K562 (cell line): Measurements from ENCODE around the gene LRRC8A. TPM values are rescaled to one million over a fixed set of nuclear protein-coding genes. Genes with fewer than 3 reads are reported as not detected.

Source experiments
- BCOR ChIP-seq: fragments of 450-650 bp; IDR thresholded peaks from 2 replicates; pipeline ENCODE4 v1.6.1; 2016
- CBX2 ChIP-seq: fragments of 200-600 bp; sonication (generic); IDR thresholded peaks from one replicate; pipeline ENCODE4 v1.6.1; 2012; ENCODE audit warnings: mild to moderate bottlenecking, low read length, inconsistent platforms; ENCODE audit not compliant: insufficient read depth, poor library complexity, severe bottlenecking
- DNMT1 ChIP-seq: fragments of 450-650 bp; IDR thresholded peaks from 2 replicates; pipeline ENCODE4 v1.6.1; 2016; ENCODE audit warnings: antibody characterized with exemption, mild to moderate bottlenecking
- FIP1L1 ChIP-seq: fragments of 200-400 bp; formaldehyde crosslinking; IDR thresholded peaks from 2 replicates; pipeline ENCODE4 v1.6.1; 2018; ENCODE audit warnings: mild to moderate bottlenecking, low read depth, low read length; ENCODE audit not compliant: poor library complexity, severe bottlenecking
- FOXO4 ChIP-seq: fragments of 450-650 bp; formaldehyde crosslinking; IDR thresholded peaks from 2 replicates; pipeline ENCODE4 v1.4.0; 2020; ENCODE audit warnings: mild to moderate bottlenecking, moderate library complexity
- JUND ChIP-seq, 2 experiments: IDR thresholded peaks; 2 replicates in 1 of 2; 3 replicates in 1 of 2; pipeline ENCODE4 v1.6.1; 2011; ENCODE audit warnings: borderline replicate concordance in 2 of 2, low read depth in 2 of 2, low read length in 2 of 2, improper control_type of control experiment in 1 of 2, missing biosample characterization in 1 of 2, missing genetic modification characterization in 1 of 2, missing genetic modification reagents in 1 of 2
- KDM1A ChIP-seq, 2 experiments: fragments of 450-650 bp; IDR thresholded peaks; 2 replicates each; pipeline ENCODE4 v1.6.1; 2016; ENCODE audit warnings: mild to moderate bottlenecking in 2 of 2
- KLF1 ChIP-seq: fragments of 450-650 bp; IDR thresholded peaks from 2 replicates; pipeline ENCODE4 v1.6.1; 2016; ENCODE audit warnings: missing genetic modification characterization, missing compliant biosample characterization
- MTA1 ChIP-seq: fragments of 450-650 bp; IDR thresholded peaks from 2 replicates; pipeline ENCODE4 v1.6.1; 2017; ENCODE audit warnings: borderline replicate concordance
- NFXL1 ChIP-seq: fragments of 450-650 bp; formaldehyde crosslinking; IDR thresholded peaks from 2 replicates; pipeline ENCODE4 v1.4.0; 2021; ENCODE audit warnings: mild to moderate bottlenecking
- U2AF1 ChIP-seq: fragments of 200-400 bp; formaldehyde crosslinking; optimal IDR thresholded peaks from 2 replicates; pipeline ENCODE3; 2017; ENCODE audit warnings: mild to moderate bottlenecking, low read depth, low read length, moderate library complexity
- ZNF311 ChIP-seq: fragments of 250-450 bp; sonication (Bioruptor Pico); IDR thresholded peaks from 2 replicates; pipeline ENCODE4 v1.4.0; 2020; ENCODE audit warnings: mild to moderate bottlenecking, moderate library complexity
- ZNF707 ChIP-seq: fragments of 250-450 bp; sonication (Bioruptor Pico); conservative IDR thresholded peaks from 2 replicates; pipeline ENCODE4 v1.8.0; 2022; ENCODE audit warnings: inconsistent platforms, mild to moderate bottlenecking, moderate library complexity
- polyA plus RNA-seq, 8 experiments: library from polyadenylated mRNA; depleted of rRNA in 4 of 8; stranded (reverse) in 5 of 8; unstranded in 3 of 8; fragments of >200 nt; fragmentation: Nextera tagmentation in 2 of 8; fragmentation: Illumina TruSeq in 1 of 8; extraction: Ambion mirVana in 2 of 8; extraction: Trizol in 1 of 8; gene quantifications; 2 replicates each; pipeline versions ENCODE4 v1.2.1 to v1.2.3, GENCODE V29; 2011 to 2014; ENCODE audit warnings: inconsistent platforms in 1 of 8, missing spikeins in 1 of 8
- total RNA-seq, 7 experiments: library from RNA; depleted of rRNA in 6 of 7; stranded (reverse); fragments of >200 nt in 6 of 7; fragmentation: Illumina TruSeq in 2 of 7; extraction: Trizol in 2 of 7; gene quantifications; 2 replicates each; pipeline versions ENCODE4 v1.2.1 to v1.2.3, GENCODE V29; 2011 to 2021; ENCODE audit warnings: low replicate concordance in 1 of 7
- TF ChIP-seq, protein P1 (sequence below): fragments of 450-650 bp; IDR thresholded peaks from one replicate; pipeline ENCODE4 v1.6.1; 2018; ENCODE audit warnings: mild to moderate bottlenecking, moderate library complexity; ENCODE audit not compliant: partially characterized antibody
- TF ChIP-seq, protein P2 (sequence below): fragments of 250-450 bp; sonication (Bioruptor Pico); IDR thresholded peaks from 2 replicates; pipeline ENCODE4 v1.4.0; 2020

Gene LRRC8A
- total and polyA plus RNA-seq, 9 of the 15 experiments (the other 6 are each of a cell fraction or from before 2014, with no cell fraction given), result 2.9 to 24.7 (median 8.9) TPM

DNA sequence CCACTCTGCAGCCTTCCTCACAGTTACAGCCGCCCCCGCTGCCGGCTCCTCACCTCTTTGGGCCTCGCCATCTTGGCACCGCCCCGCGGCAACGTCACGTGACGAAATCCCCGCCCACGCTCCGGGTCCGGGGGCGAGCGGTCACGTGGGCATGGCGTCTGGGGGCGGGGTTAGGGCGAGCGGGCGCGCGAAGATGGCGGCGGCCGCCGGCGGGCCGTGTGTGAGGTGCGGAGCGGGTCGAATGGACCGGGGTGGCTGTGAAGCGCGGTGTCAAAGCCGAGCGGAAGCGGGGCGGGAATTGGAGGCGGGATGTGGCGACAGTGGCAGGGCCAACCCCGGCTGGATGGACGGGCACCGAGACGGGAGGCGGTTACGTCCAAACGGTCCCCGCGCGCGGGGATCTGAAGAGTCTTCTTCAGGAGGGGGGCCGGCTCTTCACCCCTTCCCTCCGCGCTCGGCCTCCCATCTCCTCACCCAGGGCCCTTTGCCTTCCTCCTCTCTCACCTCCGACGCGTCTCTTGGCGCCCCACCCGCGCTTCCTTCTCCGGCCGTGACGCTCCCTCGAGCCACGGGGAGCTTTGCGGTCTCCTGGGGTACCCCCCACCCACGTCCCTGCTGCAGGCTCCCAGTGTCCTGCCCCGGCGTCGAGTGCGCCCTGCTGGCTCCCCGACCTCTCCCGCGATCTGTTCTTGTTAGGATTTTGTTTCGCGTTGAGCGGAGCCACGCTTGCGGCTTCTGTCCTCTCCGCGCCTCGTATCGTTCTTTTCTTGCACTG lies 65.8 kb downstream of the LRRC8A start, which contains the start of the genes DOLK and NUP188 (continued):
- TF ChIP-seq ZNF311 (CRISPR knock-in tag), result no peak
- peak; percentile 79 for TF ChIP-seq FIP1L1
- TF ChIP-seq, protein P1, sequence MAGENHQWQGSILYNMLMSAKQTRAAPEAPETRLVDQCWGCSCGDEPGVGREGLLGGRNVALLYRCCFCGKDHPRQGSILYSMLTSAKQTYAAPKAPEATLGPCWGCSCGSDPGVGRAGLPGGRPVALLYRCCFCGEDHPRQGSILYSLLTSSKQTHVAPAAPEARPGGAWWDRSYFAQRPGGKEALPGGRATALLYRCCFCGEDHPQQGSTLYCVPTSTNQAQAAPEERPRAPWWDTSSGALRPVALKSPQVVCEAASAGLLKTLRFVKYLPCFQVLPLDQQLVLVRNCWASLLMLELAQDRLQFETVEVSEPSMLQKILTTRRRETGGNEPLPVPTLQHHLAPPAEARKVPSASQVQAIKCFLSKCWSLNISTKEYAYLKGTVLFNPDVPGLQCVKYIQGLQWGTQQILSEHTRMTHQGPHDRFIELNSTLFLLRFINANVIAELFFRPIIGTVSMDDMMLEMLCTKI, result no peak
- no peak for TF ChIP-seq NFXL1 (CRISPR knock-in tag)
- TF ChIP-seq FOXO4 (CRISPR knock-in tag), result no peak
- TF ChIP-seq JUND (IDR thresholded peaks at IDR 0.05; ENCODE audit: borderline replicate concordance, low read depth, low read length), result peak; percentile 18; the same call in 1 of the 2 replicates
- no peak; the same call in 2 of the 3 replicates for TF ChIP-seq JUND (tag; IDR thresholded peaks at IDR 0.05; ENCODE audit: borderline replicate concordance, low read depth, low read length)
- no peak for TF ChIP-seq BCOR
- TF ChIP-seq CBX2, result no peak
- no peak for TF ChIP-seq MTA1
- TF ChIP-seq KDM1A (IDR thresholded peaks at IDR 0.05), result no peak
- 0 out of 2 replicates have a peak, but pooled peaks have one; percentile 6 for TF ChIP-seq KLF1 (tag)
- no peak for TF ChIP-seq ZNF707 (CRISPR knock-in tag)
- TF ChIP-seq, protein P2, sequence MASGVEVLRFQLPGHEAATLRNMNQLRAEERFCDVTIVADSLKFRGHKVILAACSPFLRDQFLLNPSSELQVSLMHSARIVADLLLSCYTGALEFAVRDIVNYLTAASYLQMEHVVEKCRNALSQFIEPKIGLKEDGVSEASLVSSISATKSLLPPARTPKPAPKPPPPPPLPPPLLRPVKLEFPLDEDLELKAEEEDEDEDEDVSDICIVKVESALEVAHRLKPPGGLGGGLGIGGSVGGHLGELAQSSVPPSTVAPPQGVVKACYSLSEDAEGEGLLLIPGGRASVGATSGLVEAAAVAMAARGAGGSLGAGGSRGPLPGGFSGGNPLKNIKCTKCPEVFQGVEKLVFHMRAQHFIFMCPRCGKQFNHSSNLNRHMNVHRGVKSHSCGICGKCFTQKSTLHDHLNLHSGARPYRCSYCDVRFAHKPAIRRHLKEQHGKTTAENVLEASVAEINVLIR, result peak; percentile 73
- TF ChIP-seq U2AF1, result peak; percentile 97
- TF ChIP-seq DNMT1, result no peak
